ENCODE data around the gene UBE2C.

Gene UBE2C

DNA sequence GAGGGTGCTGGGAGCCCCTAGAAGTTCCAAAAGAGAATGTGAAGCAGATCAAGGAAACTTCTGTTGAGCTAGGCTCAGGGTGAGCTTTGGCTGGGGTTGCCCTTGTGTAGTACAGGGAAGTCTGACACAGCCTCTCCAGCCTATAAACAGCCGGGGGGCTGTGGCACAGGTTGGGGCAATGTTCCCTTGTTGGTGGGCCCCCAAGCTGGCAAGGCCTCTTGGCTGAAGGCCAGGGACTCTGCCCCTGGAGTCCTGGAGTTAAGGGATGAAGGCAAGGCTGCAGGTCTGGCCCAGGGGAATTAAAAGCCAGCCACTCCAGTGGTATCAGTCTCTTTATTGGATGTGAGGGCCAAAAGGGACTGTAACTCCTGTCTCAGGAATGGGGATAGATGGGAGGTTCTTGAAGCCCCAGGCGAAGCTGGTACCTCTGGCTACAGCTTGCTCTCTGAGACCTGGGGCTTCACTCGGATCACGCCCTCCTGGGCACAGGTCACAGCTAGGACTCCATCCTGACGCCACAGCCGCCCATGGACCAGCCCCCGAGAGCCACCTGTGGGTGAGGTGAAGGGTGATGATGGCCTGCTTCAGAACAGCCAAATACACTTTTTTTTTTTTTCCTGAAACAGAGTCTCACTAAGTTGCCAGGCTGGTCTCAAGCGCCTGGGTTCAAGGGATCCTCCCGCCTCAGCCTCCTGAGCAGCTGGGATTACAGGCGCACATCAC is 29.1 kb downstream of the UBE2C start:
- Histone ChIP-seq H2AFZ (ENCODE audit: low read depth, low read length) (no peak overlapping the region), H2BK15ac (ENCODE audit: low read depth, poor library complexity, severe bottlenecking) (no peak overlapping the region), H3K27ac (ENCODE audit: low read length, poor library complexity, severe bottlenecking) (no peak overlapping the region), H3K4me1 (ENCODE audit: control insufficient read depth, insufficient read depth, low read depth, low read length) (peaks cover 11% of the 10 kb centered on the region), H3K14ac (ENCODE audit: low read length in 2 of 2) (no peak overlapping the region), H3K79me1 (replicated peaks; ENCODE audit: low read length, poor library complexity, severe bottlenecking) (peaks cover 16% of the 10 kb centered on the region), H4K8ac (ENCODE audit: low read length) (no peak overlapping the region), H2AK5ac (ENCODE audit: low read length, severe bottlenecking) (no peak overlapping the region), H3K9ac (ENCODE audit: low read length) (peak overlapping the region; percentile 42), H3K18ac (ENCODE audit: low read depth in 1 of 2, low read length in 2 of 2) (no peak overlapping the region), H2BK5ac (ENCODE audit: low read depth, low read length, poor library complexity, severe bottlenecking) (no peak overlapping the region), H3K23ac (ENCODE audit: low read length in 2 of 2) (no peak overlapping the region), H3K36me3 (ENCODE audit: control insufficient read depth in 1 of 2, insufficient read depth in 2 of 2, low read depth in 1 of 2, low read length in 2 of 2) (peaks cover 58 to 91% of the 10 kb centered on the region in 2 experiments), H3K4ac (ENCODE audit: low read depth in 1 of 2, low read length in 2 of 2) (peak overlapping the region in 1 of 2 experiments; percentile 6), H3K9me3 (ENCODE audit: control insufficient read depth, low read length) (no peaks in the 10 kb centered on the region), H3K4me3 (ENCODE audit: insufficient read depth in 1 of 2, low read depth in 1 of 2, low read length in 2 of 2) (no peak overlapping the region), H3K27me3 (ENCODE audit: control insufficient read depth in 1 of 2, insufficient read depth in 1 of 2, low read length in 2 of 2) (no peaks in the 10 kb centered on the region), H2BK120ac (ENCODE audit: low read depth, low read length) (no peak overlapping the region), H4K91ac (ENCODE audit: low read length) (no peak overlapping the region), H2BK12ac (ENCODE audit: low read length in 2 of 2) (no peak overlapping the region), H3K4me2 (ENCODE audit: low read length, poor library complexity, severe bottlenecking) (no peak overlapping the region)
- no peak for DNase-seq
- 94% methylated on average over 10 of the region's 10 CpGs for WGBS

DNA sequence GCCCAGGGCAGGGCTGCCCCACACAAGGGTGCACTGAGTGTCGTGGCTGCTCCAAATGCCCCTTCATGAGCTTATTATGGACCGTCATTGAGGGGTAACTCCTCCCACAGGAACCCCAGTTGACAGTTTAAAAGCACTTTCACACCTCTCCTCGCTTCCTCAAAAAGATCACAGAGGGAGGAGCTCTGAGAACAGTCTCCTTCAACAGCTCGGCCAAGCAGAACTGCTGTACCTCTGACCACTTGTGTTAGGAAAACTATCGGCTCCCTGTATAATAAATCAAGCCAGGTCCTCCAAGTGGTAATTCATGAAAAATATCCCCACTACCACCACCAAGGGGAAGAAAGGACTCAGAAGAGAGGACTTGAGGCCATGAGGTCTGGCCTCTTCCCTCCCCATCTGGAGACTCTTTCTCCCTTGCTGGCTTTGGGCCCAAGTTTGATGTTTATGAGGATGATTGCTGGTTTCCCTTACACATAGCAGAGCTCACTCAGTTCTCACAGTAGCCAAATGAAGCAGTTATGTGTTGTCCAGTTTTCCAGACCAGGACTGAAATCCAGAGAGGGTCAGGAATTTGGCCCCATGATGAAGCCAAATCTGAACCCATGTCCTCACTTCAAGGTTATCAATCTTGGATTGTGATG is 29.8 kb downstream of the UBE2C start:
- peaks cover 57 to 90% of the 10 kb centered on the region in 2 experiments for H3K36me3 ChIP-seq (ENCODE audit: control insufficient read depth in 1 of 2, insufficient read depth in 2 of 2, low read depth in 1 of 2, low read length in 2 of 2)
- no peak overlapping the region for H2BK120ac ChIP-seq (ENCODE audit: low read depth, low read length)
- H4K91ac ChIP-seq (ENCODE audit: low read length): no peak overlapping the region
- H2AFZ ChIP-seq (ENCODE audit: low read depth, low read length): no peak overlapping the region
- H2BK12ac ChIP-seq (ENCODE audit: low read length in 2 of 2): no peak overlapping the region
- no peak overlapping the region for H3K4me3 ChIP-seq (ENCODE audit: insufficient read depth in 1 of 2, low read depth in 1 of 2, low read length in 2 of 2)
- WGBS: 84% methylated on average over 5 of the region's 5 CpGs
- peak overlapping the region; percentile 42 for H3K9ac ChIP-seq (ENCODE audit: low read length)
- H2AK5ac ChIP-seq (ENCODE audit: low read length, severe bottlenecking): no peak overlapping the region
- DNase-seq: peak; percentile 45
- no peaks in the 10 kb centered on the region for H3K27me3 ChIP-seq (ENCODE audit: control insufficient read depth in 1 of 2, insufficient read depth in 1 of 2, low read length in 2 of 2)
- no peak overlapping the region for H3K18ac ChIP-seq (ENCODE audit: low read depth in 1 of 2, low read length in 2 of 2)
- H2BK5ac ChIP-seq (ENCODE audit: low read depth, low read length, poor library complexity, severe bottlenecking): no peak overlapping the region
- H3K14ac ChIP-seq (ENCODE audit: low read length in 2 of 2): no peak overlapping the region
- no peaks in the 10 kb centered on the region for H3K9me3 ChIP-seq (ENCODE audit: control insufficient read depth, low read length)
- H3K79me1 ChIP-seq (replicated peaks; ENCODE audit: low read length, poor library complexity, severe bottlenecking): peaks cover 16% of the 10 kb centered on the region
- H3K4me2 ChIP-seq (ENCODE audit: low read length, poor library complexity, severe bottlenecking): no peak overlapping the region
- peak overlapping the region in 1 of 2 experiments; percentile 46 for H3K4ac ChIP-seq (ENCODE audit: low read depth in 1 of 2, low read length in 2 of 2)
- no peak overlapping the region for H4K8ac ChIP-seq (ENCODE audit: low read length)
- H3K4me1 ChIP-seq (ENCODE audit: control insufficient read depth, insufficient read depth, low read depth, low read length): peaks cover 10% of the 10 kb centered on the region
- H3K23ac ChIP-seq (ENCODE audit: low read length in 2 of 2): no peak overlapping the region
- H3K27ac ChIP-seq (ENCODE audit: low read length, poor library complexity, severe bottlenecking): no peak overlapping the region
- H2BK15ac ChIP-seq (ENCODE audit: low read depth, poor library complexity, severe bottlenecking): no peak overlapping the region

DNA sequence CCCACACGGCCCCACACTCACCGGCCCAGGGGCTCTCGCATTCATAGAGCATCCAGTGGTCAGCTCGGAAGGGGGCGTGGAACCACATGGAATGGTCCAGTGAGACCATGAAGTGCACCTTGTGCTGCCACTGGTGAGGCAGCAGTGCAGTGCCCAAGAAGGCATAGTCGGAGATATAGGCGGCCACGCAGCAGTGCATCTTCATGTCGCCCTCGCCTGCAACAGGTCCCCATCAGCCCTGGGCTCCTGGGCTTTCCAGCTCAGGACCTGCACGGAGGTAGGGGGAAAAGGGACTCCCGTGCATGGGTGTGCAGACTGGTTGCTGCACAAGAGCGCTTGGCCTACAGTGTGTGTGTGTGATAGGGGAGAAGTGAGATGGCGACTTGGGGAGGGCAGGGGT is 31.1 kb downstream of the UBE2C start:
- Histone ChIP-seq H4K91ac (ENCODE audit: low read length) (no peak overlapping the region), H3K27me3 (ENCODE audit: control insufficient read depth in 1 of 2, insufficient read depth in 1 of 2, low read length in 2 of 2) (no peaks in the 10 kb centered on the region), H3K4me1 (ENCODE audit: control insufficient read depth, insufficient read depth, low read depth, low read length) (peaks cover 10% of the 10 kb centered on the region), H4K8ac (ENCODE audit: low read length) (no peak overlapping the region), H3K27ac (ENCODE audit: low read length, poor library complexity, severe bottlenecking) (no peak overlapping the region), H2AFZ (ENCODE audit: low read depth, low read length) (no peak overlapping the region), H3K14ac (ENCODE audit: low read length in 2 of 2) (no peak overlapping the region), H3K79me1 (replicated peaks; ENCODE audit: low read length, poor library complexity, severe bottlenecking) (peaks cover 18% of the 10 kb centered on the region), H3K4ac (ENCODE audit: low read depth in 1 of 2, low read length in 2 of 2) (no peak overlapping the region), H2BK120ac (ENCODE audit: low read depth, low read length) (no peak overlapping the region), H3K18ac (ENCODE audit: low read depth in 1 of 2, low read length in 2 of 2) (no peak overlapping the region), H3K4me2 (ENCODE audit: low read length, poor library complexity, severe bottlenecking) (no peak overlapping the region), H3K4me3 (ENCODE audit: insufficient read depth in 1 of 2, low read depth in 1 of 2, low read length in 2 of 2) (no peak overlapping the region), H3K36me3 (ENCODE audit: control insufficient read depth in 1 of 2, insufficient read depth in 2 of 2, low read depth in 1 of 2, low read length in 2 of 2) (peaks cover 56 to 87% of the 10 kb centered on the region in 2 experiments), H3K9ac (ENCODE audit: low read length) (no peak overlapping the region), H3K9me3 (ENCODE audit: control insufficient read depth, low read length) (no peaks in the 10 kb centered on the region), H2BK5ac (ENCODE audit: low read depth, low read length, poor library complexity, severe bottlenecking) (no peak overlapping the region), H2BK15ac (ENCODE audit: low read depth, poor library complexity, severe bottlenecking) (no peak overlapping the region), H2AK5ac (ENCODE audit: low read length, severe bottlenecking) (no peak overlapping the region), H2BK12ac (ENCODE audit: low read length in 2 of 2) (no peak overlapping the region), H3K23ac (ENCODE audit: low read length in 2 of 2) (no peak overlapping the region)
- WGBS: 96% methylated on average over 14 of the region's 14 CpGs
- DNase-seq: no peak

DNA sequence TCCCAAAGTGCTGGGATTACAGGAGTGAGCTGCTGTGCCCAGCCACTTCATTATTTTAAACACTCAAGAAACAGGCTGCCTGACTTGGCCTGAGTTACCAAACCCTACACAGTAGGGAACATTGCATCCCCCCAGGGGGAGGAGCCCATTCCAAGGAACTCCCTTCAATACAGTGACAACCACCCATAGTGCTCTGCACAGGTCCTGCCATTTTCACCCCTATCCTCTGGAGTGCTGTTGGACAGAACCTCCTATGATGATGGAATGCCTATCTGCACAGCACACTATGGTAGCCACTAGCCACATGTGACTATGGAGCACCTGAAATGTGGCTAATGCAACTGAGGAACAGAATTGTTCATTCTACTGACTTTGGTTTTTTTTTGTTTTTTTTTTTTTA is 33.0 kb downstream of the UBE2C start:
- no peak overlapping the region for H4K91ac ChIP-seq (ENCODE audit: low read length)
- no peak overlapping the region for H2BK5ac ChIP-seq (ENCODE audit: low read depth, low read length, poor library complexity, severe bottlenecking)
- peaks cover 16% of the 10 kb centered on the region for H3K79me1 ChIP-seq (replicated peaks; ENCODE audit: low read length, poor library complexity, severe bottlenecking)
- no peak overlapping the region for H3K27ac ChIP-seq (ENCODE audit: low read length, poor library complexity, severe bottlenecking)
- H3K4me3 ChIP-seq (ENCODE audit: insufficient read depth in 1 of 2, low read depth in 1 of 2, low read length in 2 of 2): no peak overlapping the region
- no peak overlapping the region for H3K18ac ChIP-seq (ENCODE audit: low read depth in 1 of 2, low read length in 2 of 2)
- no peaks in the 10 kb centered on the region for H3K9me3 ChIP-seq (ENCODE audit: control insufficient read depth, low read length)
- no peak overlapping the region for H3K14ac ChIP-seq (ENCODE audit: low read length in 2 of 2)
- H3K23ac ChIP-seq (ENCODE audit: low read length in 2 of 2): no peak overlapping the region
- no peak overlapping the region for H2BK12ac ChIP-seq (ENCODE audit: low read length in 2 of 2)
- H3K27me3 ChIP-seq (ENCODE audit: control insufficient read depth in 1 of 2, insufficient read depth in 1 of 2, low read length in 2 of 2): no peaks in the 10 kb centered on the region
- H2BK15ac ChIP-seq (ENCODE audit: low read depth, poor library complexity, severe bottlenecking): no peak overlapping the region
- no peak overlapping the region for H3K4ac ChIP-seq (ENCODE audit: low read depth in 1 of 2, low read length in 2 of 2)
- H2AK5ac ChIP-seq (ENCODE audit: low read length, severe bottlenecking): no peak overlapping the region
- H4K8ac ChIP-seq (ENCODE audit: low read length): no peak overlapping the region
- no peak overlapping the region for H2BK120ac ChIP-seq (ENCODE audit: low read depth, low read length)
- no peak overlapping the region for H2AFZ ChIP-seq (ENCODE audit: low read depth, low read length)
- H3K4me1 ChIP-seq (ENCODE audit: control insufficient read depth, insufficient read depth, low read depth, low read length): peaks cover 10% of the 10 kb centered on the region
- no peak overlapping the region for H3K9ac ChIP-seq (ENCODE audit: low read length)
- no peak overlapping the region for H3K4me2 ChIP-seq (ENCODE audit: low read length, poor library complexity, severe bottlenecking)
- DNase-seq: no peak
- H3K36me3 ChIP-seq (ENCODE audit: control insufficient read depth in 1 of 2, insufficient read depth in 2 of 2, low read depth in 1 of 2, low read length in 2 of 2): peaks cover 55 to 84% of the 10 kb centered on the region in 2 experiments

All from mesenchymal stem cell (in vitro differentiated cells and primary cell).